Upper lobe of right lung (tissue), 1 donor: Measurements from ENCODE around the gene ADI1. TPM values are rescaled to one million over a fixed set of nuclear protein-coding genes. Genes with fewer than 3 reads are reported as not detected.
"Not testable (repeated sequence)": the region's sequence is repeated elsewhere in the genome, so short reads cannot be mapped to it uniquely, and the experiment has no call there.

Experiments used
- ATAC-seq: fragments of 200-7000 bp; cut with Tn5 transposase; one replicate; pipeline ENCODE4 v1.9.1; 2020; ENCODE audit warnings: mild to moderate bottlenecking, moderate library complexity
- DNase-seq: peaks from one replicate; pipeline ENCODE4 v3.0.0-alpha.2; 2020
- H3K27ac ChIP-seq: fragments of 200-600 bp; one replicate; pipeline ENCODE4 v1.8.0; 2022
- H3K27me3 ChIP-seq: fragments of 200-600 bp; one replicate; pipeline ENCODE4 v1.8.0; 2022; ENCODE audit warnings: mild to moderate bottlenecking
- H3K36me3 ChIP-seq: fragments of 200-600 bp; one replicate; pipeline ENCODE4 v1.8.0; 2022
- H3K4me1 ChIP-seq: fragments of 200-600 bp; one replicate; pipeline ENCODE4 v1.8.0; 2022
- H3K4me3 ChIP-seq: fragments of 200-600 bp; one replicate; pipeline ENCODE4 v1.8.0; 2022; ENCODE audit warnings: mild to moderate bottlenecking
- H3K9me3 ChIP-seq: fragments of 200-600 bp; one replicate; pipeline ENCODE4 v1.8.0; 2022
- CTCF ChIP-seq: fragments of 200-600 bp; IDR thresholded peaks from one replicate; pipeline ENCODE4 v1.8.0; 2022; ENCODE audit warnings: antibody characterized with exemption
- intact Hi-C: fragments of 100-400 bp; cut with DNase I; formaldehyde crosslinking; loops from one replicate; pipeline ENCODE4 v1.11.0; 2022
- total RNA-seq: library from RNA; stranded (reverse); fragmentation: NEBNext Ultra II Directional; extraction: Animal tissue kit (Norgen Biotek cat#: 25700); gene quantifications from one replicate; pipeline ENCODE4 v1.2.1, GENCODE V29; 2021
- donor health status: DM: no; HTN: yes; CAD: no; lungs with severe emphysema.

Gene ADI1
- total RNA-seq, 1 donor from 2014 or later: 66.8 TPM

- no peak for ATAC-seq
- Histone ChIP-seq H3K9me3 (no peaks in the 10 kb centered on the region), H3K27me3 (no peaks in the 10 kb centered on the region), H3K4me3 (no peak overlapping the region), H3K4me1 (peaks cover 10% of the 10 kb centered on the region), H3K36me3 (peaks cover 40% of the 10 kb centered on the region), H3K27ac (no peak overlapping the region)
- no peak for TF ChIP-seq CTCF
- DNase-seq: no peak
- intact Hi-C loops: no loop called here
These were observed 61.6 kb downstream of the ADI1 start for GRCh38 chr2:3457524-3458395.

GRCh38 chr2:3456125-3456524 lies 63.2 kb downstream of the ADI1 start:
- no peak for DNase-seq
- peaks cover 6% of the 10 kb centered on the region for H3K4me1 ChIP-seq
- ATAC-seq: no peak

GRCh38 chr2:3454802-3455201 lies 64.5 kb downstream of the ADI1 start:
- Histone ChIP-seq H3K27ac (no peak overlapping the region), H3K9me3 (no peaks in the 10 kb centered on the region), H3K36me3 (peaks cover 41% of the 10 kb centered on the region), H3K4me1 (peaks cover 6% of the 10 kb centered on the region), H3K4me3 (no peak overlapping the region), H3K27me3 (no peaks in the 10 kb centered on the region)
- no peak for ATAC-seq
- TF ChIP-seq CTCF: no peak
- intact Hi-C loops: no loop called here
- DNase-seq: no peak

More at GRCh38 chr2:3456125-3456524, 63.2 kb downstream of the ADI1 start:
- no peak overlapping the region for H3K27ac ChIP-seq
- H3K4me3 ChIP-seq: no peak overlapping the region
- H3K36me3 ChIP-seq: peaks cover 41% of the 10 kb centered on the region
- H3K9me3 ChIP-seq: no peaks in the 10 kb centered on the region
- H3K27me3 ChIP-seq: no peaks in the 10 kb centered on the region
- intact Hi-C loops: no loop called here
- TF ChIP-seq CTCF: no peak

- peaks cover 49% of the 10 kb centered on the region for H3K36me3 ChIP-seq
- H3K4me3 ChIP-seq, H3K9me3 ChIP-seq, H3K27me3 ChIP-seq, H3K27ac ChIP-seq, ATAC-seq, intact Hi-C loops, H3K4me1 ChIP-seq, DNase-seq: not testable (repeated sequence)
These were observed 65.3 kb downstream of the ADI1 start for GRCh38 chr2:3454005-3454404.

- Histone ChIP-seq H3K27me3 (no peaks in the 10 kb centered on the region), H3K36me3 (peaks cover 48% of the 10 kb centered on the region), H3K4me3 (no peak overlapping the region), H3K27ac (no peak overlapping the region), H3K4me1 (no peaks in the 10 kb centered on the region), H3K9me3 (no peaks in the 10 kb centered on the region)
- no peak for ATAC-seq
- DNase-seq: no peak
- TF ChIP-seq CTCF: no peak
- intact Hi-C loops: no loop called here
These were observed 65.9 kb downstream of the ADI1 start for GRCh38 chr2:3453190-3453999.
